GM21737 (cell line): Measurements from ENCODE around the gene BRD3.
"Not testable (repeated sequence)": the region's sequence is repeated elsewhere in the genome, so short reads cannot be mapped to it uniquely, and the experiment has no call there.

Experiments used
- ATAC-seq: cut with Tn5 transposase; IDR thresholded peaks from one replicate; pipeline ENCODE4 v1.9.1; 2021; ENCODE audit warnings: mild to moderate bottlenecking, moderate library complexity; ENCODE audit not compliant: unreplicated experiment

BRD3 gene

DNA sequence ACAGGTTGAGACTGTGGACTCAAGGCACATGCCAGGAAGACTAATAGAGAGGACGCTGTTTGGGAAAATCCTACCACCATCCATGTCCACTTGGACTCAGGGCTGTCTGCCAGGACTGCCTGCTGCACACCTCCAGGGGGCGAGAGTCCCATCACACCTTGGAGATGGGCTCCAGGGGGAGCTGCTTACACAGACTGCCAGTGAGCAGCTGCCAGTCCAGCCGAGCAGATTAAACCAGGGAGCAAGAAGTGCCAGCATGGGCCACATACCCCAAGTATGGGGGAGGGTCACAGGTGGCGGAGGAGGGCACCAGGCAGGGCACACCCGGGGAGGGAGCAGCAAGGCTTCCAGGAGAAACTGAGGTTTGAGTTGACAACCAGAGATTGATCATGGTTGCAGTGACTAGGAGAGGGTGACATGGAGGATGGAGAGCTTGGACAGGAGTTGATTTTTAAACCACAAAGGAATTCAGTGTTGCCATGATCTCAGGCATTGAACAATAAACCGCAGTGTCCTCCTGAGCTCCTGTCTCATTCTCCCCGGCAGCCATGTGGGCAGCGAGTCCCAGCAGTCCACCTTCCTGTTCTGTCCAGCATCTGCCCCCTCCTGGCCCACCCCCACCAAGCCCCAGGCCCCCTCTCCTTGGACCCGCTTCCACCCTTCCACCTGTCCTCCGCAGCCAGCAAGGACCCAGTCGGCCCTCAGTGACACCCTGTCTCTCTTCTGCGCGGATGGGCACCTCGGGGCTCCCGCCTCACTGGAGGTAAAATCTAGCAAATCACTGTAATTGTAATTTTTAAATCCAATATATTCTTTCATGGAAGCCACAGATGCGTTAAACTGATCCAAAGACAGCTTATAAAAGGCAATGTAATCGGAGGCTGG, 72.6 kb downstream of the BRD3 start:
- ATAC-seq = no peak

DNA sequence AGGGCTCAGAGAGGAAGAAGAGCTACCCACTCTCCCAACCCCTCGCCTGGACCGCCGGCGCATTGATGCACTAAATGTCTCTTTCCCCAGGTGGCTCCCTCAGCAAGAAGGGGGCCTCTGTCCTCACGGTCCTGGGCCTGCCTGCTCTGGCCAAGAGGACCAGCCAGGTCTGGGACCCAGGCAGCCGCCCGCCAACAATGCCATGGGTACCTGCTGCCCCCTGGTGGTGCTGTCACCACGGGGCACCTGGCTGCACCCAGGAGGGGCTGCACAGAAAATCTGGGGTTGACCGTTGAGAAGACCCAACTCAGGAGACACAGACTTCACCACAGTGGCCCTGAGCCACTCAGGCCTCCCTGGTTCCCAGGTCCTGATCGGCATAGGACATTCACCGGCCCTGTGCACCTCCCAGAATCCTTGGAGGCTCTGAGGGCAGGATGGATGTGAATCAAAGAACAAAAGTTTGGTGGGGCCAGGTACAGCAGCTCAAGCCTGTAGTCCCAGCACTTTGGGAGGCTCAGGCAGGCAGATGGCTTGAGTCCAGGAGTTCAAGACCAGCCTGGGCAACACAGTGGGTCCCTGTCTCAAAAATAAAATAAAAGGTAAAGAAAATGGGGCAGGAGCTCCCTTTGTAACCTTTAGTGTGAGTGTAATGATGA, 73.3 kb downstream of the BRD3 start:
- ATAC-seq = peak; percentile 35

DNA sequence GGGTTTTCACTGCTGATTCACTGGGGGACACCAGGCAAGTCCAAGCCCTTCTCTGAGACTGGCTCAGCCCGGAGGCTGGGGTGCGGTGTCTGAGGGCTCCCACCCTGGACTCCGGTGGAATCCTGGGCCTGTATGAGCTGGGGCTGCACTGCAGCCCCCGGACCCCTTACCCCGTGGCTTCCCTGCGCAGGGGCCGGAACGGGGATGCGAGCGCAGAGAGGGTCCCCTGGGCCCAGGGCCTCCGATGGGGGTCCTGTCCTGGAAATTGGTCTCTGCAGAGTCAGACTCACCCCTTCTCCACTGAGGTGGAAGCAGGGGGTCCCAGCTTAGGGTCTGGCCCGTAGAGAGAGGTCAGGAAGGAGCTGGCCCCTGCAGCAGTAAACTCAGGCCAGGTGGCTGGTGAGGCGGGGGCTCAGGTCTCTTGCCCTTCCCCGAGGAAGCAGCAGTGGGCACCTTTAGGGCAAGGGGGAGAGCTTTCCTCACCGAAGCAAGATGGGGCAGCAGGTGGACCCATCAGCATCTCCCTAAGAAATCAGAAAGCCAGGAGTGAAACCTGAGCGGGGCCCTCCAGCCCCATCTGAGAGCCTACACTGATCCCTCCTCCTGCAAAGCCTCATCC, 74.1 kb downstream of the BRD3 start:
- no peak for ATAC-seq

DNA sequence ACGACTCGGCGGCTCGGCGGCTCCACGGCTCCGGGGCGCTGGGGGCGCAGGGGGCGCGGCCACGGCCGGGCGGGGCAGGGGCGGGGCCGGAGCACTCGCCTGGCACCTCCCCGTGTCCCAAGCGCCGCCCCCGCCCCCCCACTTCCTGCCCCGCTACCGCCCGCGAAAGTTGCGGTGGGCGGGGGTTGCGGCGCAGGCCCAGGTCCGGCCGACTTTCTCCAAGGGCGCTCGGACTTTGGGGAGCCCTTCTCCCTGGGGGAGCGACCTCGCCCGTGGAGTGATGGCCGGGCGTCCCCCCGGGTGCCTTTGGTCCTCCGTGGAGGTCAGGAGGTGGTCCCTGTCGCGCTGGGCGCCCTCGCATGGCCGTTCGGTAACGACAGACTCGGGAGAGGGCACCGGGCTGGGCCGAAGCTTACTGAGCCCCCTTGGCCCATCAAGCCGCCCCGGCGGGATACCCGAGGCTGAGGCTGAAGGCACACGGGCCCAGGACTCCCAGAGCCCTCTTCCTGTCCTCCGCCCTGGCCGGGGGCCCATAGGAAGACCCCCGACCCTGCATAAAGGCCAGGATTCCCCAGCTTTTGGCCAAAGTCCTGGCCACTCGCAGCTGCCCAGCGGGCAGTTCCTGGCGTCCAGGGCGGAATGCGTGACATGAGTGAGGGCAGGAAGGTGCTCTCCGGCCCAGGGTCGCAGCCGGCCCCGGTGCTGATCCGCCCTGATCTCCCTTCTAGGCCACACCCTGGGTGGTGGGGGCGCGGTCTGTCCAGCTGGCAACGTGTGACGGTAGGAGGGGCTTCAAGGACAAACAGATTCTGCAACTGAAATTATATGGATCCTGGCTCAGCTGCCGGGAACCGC, 74.8 kb downstream of the BRD3 start:
- ATAC-seq = peak; percentile 42

DNA sequence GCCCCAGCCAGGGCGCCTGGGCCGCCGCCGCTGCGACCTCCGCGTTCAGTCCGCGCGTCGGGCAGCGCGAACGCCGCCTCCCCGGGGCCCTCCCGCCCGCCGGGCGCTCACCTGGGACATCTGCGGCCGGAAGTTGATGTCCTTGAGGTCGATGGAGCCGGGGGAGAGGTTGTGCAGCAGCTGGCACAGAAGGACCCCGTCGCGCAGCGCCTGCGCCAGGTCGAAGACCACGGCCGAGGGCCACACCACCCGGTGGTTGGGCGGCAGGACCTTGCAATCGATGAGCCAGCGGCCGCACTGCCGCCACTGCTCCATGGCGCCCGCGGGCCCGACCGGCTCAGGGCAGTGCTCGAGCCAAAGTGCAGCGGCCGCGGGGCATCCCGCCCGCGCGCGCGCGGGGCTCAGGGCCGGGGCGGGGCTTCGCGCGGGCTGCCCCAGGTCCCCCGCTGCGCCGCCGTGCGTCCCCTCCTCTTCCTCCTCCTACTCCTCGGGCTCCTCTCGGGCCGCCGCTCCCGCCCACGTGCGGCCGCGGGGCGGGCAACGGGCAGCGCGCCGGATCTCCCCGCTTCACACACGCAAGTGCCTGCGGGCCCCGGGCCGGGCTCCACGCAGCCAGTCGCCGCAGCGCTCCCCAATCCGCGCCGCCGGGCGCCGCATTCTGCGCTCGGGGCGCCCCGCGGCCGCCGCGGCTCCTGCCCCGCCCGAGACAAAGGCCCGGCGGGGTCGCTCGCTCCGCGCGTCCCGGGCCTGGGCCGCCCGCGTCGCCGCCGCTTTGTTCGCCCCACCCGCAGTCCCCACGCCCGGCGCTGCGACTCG, 75.7 kb downstream of the BRD3 start, which contains the start of gene VAV2:
Gene VAV2, minus strand, starts transcription at position 361 of the 816 bp plus-strand sequence. Its CDS starts 46 bp downstream, at position 315.
- peak; percentile 49 for ATAC-seq

DNA sequence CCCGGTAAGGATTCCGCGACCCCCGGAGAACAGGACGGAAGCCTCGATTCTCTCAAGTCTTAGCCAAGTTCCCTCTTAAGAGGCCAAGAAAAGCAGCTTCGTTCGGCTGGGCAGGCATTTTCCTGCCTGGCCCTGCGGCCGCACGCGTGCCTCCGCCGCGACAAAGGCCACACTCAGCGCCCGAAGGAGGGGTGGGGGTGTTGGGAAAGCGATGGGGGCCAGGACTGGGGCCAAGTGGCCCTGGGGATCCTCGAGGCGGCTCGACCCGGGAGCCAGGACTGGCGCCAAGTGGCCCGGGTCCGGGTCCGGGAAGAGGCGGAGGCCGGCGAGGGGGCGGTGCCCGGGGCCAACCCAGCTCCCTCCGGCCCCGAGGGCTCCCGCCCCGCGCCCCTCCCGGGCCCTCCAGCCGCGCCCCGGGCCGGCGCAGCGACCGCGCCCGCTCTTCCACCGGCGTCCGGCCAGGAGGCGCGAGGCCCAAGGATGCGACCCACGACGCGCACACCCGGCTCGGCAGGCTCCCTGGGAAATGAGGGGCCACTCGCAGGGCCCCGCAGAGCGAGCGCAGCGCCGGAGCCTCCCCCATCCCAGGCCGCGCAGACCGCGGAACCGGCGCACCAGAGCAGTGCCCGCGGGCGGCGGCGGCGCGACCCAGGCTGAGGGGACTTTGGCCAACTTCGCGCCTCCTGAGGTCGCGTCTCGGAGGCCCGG, 76.5 kb downstream of the BRD3 start:
- ATAC-seq = peak; percentile 7

DNA sequence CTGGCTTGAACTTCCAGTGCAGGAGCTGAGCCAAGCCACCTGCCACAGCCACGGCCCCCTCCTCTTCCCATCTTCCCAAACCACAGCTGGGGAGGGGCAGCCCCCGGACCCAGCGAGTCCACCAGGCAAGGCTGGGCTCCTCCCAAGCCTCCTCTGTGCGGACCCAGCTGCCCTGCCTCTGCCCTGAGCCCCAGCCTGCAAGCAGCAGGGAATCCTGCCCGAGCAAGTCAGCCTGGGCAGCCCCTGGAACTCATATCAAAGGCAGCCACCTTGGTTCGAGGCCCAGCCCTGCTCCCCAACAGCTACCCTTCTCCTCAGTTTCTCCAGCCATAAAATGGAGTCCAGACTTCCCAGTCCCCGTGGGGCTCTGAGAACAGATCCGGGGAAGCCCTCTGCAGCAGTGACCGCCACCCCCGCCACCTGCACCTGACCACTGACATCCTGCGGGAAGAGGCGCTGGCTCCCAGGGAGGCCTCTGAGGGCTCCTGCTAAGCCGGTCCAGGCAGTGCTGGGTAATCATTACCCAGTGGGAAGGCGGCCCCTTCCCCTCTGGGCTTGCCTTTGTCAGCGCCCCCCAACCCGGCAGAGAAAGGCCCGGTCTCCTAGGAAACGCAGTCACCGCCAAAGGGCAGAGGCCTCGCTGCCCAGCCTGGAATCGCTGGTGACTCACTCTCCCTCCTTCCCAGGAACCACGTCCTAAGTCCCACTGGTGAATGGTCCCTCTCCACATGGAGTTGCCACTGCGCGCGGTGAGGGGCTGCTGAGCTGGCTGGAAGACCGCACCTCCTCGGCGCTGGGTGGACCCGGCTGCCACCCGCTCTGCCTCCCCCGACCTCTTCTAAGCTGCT, 77.2 kb downstream of the BRD3 start:
- ATAC-seq = no peak

DNA sequence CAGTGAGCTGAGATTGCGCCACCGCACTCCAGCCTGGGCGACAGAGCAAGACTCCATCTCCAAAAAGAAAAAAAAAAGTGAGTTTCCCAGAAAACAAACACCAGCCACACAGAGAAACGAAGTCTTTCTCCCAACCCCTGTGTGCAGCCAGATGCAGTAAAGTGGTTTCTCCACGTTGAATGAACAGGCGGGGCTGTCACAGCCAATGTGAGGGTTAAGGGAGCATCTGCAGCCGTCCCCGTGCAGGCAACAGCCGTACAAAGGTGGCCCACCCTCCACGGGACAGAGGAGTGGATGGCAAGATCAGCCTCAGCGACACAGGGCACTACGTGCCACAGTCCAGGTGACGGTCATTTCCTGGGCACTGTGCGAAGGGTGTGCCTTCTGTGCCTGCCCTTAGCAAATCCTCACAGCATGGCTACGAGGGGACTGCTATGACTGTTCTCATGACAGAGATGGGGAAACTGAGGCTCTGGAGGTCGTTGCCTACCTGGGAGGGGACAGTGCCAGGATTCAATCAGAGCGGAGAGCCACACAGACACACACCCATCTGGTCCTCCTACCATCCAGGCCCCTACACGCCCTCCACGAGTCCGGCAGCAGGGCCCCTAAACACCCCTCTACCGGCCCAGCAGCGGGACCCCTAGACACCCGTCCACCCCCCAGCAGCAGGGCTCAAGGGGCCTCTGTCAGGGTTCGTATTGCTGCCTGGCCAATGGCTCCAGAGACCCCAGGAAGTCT, 78.0 kb downstream of the BRD3 start:
- ATAC-seq = no peak

DNA sequence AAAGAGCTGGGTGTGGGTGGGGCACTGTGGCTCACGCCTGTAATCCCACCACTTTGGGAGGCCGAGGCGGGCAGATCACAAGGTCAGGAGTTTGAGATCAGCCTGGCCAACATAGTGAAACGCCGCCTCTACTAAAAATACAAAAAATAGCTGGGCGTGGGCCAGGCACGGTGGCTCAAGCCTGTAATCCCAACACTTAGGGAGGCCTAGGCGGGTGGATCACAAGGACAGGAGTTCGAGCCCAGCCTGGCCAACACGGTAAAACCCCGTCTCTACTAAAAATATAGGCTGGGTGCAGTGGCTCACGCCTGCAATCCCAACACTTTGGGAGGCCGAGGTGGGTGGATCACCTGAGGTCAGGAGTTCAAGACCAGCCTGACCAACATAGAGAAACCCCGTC, 79.1 kb downstream of the BRD3 start:
- not testable (repeated sequence) for ATAC-seq

DNA sequence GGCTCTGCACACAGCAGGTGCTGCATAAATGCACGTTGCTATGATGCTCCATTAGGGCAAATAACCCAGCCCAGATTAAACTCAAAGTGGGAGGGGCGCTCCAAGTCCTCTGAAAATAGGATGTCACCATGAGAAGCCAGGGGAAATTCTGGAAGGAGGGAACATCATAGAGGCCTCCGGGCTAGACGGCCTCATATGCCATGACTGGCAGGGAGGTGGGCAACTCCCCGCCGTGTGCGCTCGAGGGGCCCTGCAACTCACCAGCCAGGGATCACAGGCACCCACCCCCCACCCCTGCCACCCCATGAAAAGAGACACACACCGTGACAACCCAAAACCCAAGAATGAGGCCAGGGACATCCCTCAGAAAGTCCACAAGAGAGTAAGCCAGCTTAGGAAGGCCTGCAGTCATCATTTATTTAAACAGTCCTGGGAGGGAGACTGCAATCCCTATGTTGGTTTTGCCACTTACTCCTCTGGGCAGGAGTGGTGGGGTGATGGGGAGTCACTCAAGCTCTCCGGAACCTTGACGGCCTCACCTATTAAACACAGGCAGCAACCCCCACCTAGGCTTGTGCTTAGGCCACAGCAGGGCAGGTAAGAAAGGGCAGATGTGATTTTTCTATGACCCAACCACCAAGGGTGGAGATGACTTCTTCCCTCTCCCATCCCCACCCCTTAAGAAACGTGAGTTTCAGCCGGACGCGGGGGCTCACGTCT, 79.7 kb downstream of the BRD3 start:
- no peak for ATAC-seq

DNA sequence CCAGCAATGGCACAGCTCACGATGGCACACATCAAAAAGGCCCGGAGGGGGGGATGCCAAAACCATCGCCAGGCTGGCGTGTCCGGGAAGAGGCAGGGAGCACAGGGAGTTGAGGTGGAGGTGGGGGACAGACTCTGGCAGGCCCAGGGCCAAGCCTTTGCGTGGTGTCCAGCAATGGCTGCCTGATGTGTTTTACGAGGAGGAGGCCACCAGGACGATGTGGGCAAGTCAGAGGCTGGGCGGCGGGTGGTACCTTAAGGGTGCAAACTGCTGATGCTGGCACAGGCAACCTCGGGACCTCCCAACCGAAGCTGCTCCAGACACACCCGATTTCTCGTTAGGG, 80.4 kb downstream of the BRD3 start:
- ATAC-seq = no peak

DNA sequence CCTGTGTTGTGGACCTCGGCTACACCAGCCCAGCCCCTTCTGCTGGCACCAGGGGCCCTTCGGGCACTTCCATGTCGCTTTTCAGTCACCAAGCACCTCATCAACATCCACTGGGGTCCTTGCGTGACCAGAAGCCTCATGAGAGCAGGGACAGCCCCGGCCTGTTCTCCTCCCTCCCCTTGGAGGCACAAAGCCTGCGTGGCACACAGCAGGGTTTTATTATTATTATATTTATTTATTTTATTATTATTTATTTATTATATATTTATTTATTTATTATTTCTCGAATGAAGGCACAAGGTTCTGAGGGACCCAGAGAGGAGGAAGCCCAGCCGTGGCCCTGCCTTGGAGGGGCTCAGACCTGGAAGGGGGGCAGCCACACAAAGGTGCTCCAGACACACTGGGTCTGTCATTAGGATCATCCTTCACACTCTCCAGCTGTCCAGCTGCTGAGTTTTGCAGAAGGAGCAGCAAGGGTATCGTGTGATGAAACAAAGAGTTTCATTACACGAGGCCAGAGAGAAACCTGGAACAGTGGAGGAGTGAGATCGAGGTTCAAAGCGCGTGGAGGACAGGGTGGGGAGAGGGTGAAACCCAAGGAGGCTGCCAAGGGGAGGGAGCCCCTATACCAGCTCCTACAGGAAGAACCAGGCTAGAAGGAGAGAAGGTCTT, 80.9 kb downstream of the BRD3 start:
- ATAC-seq = no peak

DNA sequence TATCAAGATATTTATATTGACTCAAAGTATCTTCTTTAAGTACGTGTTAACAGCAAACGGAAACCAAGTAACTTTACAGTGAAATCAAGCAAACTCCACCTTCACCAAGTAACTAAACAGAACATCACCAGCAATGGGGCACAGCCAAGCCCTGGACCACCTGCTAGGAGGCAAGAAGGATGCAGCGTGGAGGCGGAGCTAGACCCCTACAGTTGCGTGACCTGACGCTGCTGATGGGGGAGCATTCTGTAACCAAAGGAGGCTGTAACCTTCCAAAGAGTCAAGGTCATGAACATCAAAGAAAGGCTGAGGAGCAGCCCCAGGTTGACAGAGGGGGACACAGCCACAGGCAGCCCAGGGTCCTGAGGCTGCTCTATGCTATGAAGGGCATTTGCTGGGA, 81.8 kb downstream of the BRD3 start:
- no peak for ATAC-seq

DNA sequence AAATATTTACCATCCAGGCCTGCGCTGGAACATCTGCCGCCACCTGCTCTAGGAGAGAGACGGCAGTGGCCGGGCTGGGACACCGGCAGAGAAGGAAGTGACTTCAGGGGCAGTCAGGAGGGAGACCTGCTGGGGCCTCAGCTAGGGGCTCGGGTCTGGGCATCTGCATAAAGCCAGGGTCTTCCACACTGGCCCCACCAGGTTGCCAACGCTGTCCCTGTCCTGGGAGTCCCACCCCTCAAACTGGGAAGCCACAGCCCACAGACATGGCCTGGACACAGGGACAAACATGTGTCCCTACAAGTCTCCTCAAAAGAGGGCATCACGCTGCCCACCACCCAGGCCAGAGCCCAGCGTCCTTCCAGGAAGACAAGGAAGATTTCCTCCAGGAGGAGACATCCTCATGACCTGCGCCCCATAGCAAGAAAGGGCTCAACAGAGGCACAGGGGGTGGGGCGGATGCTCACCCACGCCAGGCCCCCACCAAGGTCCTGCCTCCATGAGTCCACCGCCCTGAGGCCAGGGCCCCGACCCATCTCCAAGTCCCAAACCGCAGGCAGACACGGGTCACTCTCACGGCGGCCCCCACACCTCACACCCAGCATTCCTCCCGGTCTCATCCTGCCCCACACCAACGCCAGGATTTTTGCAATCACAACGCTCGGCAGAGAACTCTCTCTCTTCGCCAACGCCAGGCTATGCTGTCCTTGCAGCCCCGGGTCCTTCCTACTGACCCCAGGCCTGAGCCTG, 84.7 kb downstream of the BRD3 start:
- no peak for ATAC-seq

DNA sequence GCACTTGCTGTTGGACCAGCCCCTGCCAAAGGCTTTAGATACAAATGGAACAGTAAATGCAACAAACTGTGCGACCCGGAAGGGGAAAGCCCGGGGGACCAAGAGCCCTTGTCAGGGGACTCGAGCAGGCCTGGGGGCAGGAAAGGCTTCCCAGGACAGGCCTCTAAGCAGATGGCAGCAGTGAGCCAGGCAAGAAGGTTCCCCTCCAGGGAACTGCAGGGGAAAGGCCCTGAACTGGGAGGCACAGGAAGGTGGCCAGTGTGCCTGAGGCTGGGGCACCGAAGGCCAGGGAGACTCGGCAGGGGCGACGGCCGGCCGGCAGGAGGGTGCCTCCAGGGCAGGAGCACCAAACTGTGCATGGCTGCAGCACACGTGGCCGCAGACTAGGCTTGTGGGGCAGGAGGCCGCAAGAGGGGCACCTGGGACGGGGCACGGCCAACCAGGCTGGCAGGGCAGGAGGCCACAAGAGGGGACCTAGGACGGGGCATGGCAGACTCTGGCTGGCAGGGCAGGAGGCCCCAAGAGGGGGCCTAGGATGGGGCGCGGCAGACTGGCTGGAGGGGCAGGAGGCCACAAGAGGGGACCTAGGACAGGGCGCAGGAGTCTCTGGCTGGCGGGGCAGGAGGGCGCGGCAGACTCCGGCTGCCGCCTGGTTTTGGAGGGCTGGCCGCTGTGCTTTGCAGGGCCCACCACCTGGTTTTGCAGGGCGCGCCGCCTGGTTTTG, 85.7 kb downstream of the BRD3 start:
- ATAC-seq = no peak
